ENCODE results near the gene CCR7. TPM values are rescaled to one million over a fixed set of nuclear protein-coding genes. Genes with fewer than 3 reads are reported as not detected.

CCR7 gene
- total and polyA plus RNA-seq, 2 of the 4 experiments (the other 2 are of a cell fraction), result 0.14 to 0.36 TPM

DNA sequence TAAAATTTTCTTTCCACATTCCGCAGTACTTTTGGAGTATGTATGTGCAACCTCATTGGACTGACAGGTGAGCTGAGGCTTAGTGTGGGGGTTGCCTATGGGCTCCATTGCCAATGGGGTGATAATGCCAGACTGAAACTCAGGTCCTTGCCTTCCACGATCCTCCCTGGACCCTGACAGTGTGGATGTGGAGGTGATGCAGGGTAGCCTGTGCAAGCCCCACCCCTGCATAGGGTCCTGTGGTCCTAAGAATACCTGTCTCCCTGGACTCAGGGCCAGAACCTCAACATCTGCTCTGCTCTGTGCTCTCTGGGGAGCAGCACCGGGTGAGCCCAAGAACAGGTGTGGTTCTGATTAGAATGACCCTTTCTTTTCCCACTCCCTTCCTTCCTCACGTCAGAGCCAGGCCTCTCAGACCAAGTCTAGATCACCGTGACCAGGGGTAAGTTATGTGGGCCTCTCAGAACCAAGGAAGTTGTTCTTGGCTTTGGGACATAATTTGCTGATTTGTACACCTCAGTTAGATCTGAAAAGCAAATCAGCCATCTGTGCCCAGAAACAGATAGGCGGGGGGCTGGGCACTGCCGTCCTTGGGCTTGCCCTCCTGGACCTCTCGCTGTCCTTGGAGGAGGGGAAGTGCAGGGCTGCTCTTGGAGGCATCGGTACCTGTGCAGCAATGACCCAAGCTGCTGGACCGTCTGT, 55.5 kb downstream of the CCR7 start:
- dilution Hi-C loops (cut with HindIII; ENCODE audit: low sequenced_read_pairs, unreplicated experiment) (no loop called here), in situ Hi-C loops (cut with MboI; ENCODE audit: low sequenced_read_pairs) (no loop called here), intact Hi-C loops (cut with micrococcal nuclease) (no loop called here)
- peak overlapping the region; percentile 47; the same call in 1 of the 2 replicates for H2AK5ac ChIP-seq (ENCODE audit: low read depth, low read length)
- peak overlapping the region; percentile 50 for H4K5ac ChIP-seq (ENCODE audit: low read depth, low read length)
- 0 out of 4 replicates have a peak, but pooled peaks cover 0 to 5% of the 10 kb centered on the region in 2 experiments for H3K79me1 ChIP-seq (ENCODE audit: low read depth in 1 of 2, low read length in 2 of 2)
- peak overlapping the region; percentile 26; the same call in 1 of the 2 replicates for H2BK20ac ChIP-seq (ENCODE audit: low read depth, low read length)
- no peak overlapping the region for H2AK9ac ChIP-seq (replicated peaks; ENCODE audit: low read depth, low read length, poor library complexity)
- no peak for DNase-seq
- H3K56ac ChIP-seq (ENCODE audit: extremely low read depth, insufficient read depth, low read length), result no peak overlapping the region
- H3K18ac ChIP-seq (ENCODE audit: low read depth, low read length), result peak overlapping the region; percentile 25; the same call in 1 of the 2 replicates
- peaks cover 21% of the 10 kb centered on the region for H3K4me1 ChIP-seq (ENCODE audit: control insufficient read depth, insufficient read depth, low read length)
- H3K9ac ChIP-seq (ENCODE audit: low read depth, low read length), result no peak overlapping the region
- ATAC-seq (ENCODE audit: low read depth), result no peak
- no peaks in the 10 kb centered on the region for H4K20me1 ChIP-seq (ENCODE audit: insufficient read depth, low read length)
- H3K27me3 ChIP-seq (ENCODE audit: control insufficient read depth, insufficient read depth, low read length), result no peaks in the 10 kb centered on the region
- 88% methylated on average over 5 of the region's 10 CpGs; no CpG with 5 or more reads in 1 of the 2 experiments for WGBS, 2 experiments (ENCODE audit: extremely low coverage in 2 of 2, insufficient read length in 1 of 2)
- H3K4me3 ChIP-seq (ENCODE audit: insufficient read depth, low read depth, low read length), result no peak overlapping the region
- H3K23ac ChIP-seq (ENCODE audit: low read depth, low read length), result no peak overlapping the region
- H3K14ac ChIP-seq (replicated peaks; ENCODE audit: low read depth, low read length), result no peak overlapping the region; the same call in 1 of the 2 replicates
- peak overlapping the region; percentile 62; the same call in 1 of the 2 replicates for H2BK120ac ChIP-seq (ENCODE audit: low read depth, low read length)
- peak overlapping the region; percentile 20 for H3K4ac ChIP-seq (ENCODE audit: low read depth, low read length)
- no peaks in the 10 kb centered on the region for H3K9me3 ChIP-seq (ENCODE audit: control insufficient read depth, insufficient read depth, low read length)
- H4K8ac ChIP-seq (ENCODE audit: low read depth in 2 of 2, low read length in 2 of 2), result peak overlapping the region in 1 of 2 experiments; percentile 4; a peak in 1 of 4 replicates
- H2BK15ac ChIP-seq (ENCODE audit: low read depth, low read length), result 0 out of 3 replicates have a peak overlapping the region, but pooled peaks have one; percentile 41
- ChIA-PET POLR2A (ENCODE audit: unreplicated experiment) (no interaction called here), CTCF (no interaction called here)
- no peak overlapping the region for H3K27ac ChIP-seq (ENCODE audit: insufficient read depth, low read length)
- TF ChIP-seq RFX5 (IDR thresholded peaks at IDR 0.05; ENCODE audit: low read depth, low read length) (no peak), CEBPB (IDR thresholded peaks at IDR 0.05; ENCODE audit: low read depth, low read length) (no peak), CHD1 (IDR thresholded peaks at IDR 0.05; ENCODE audit: low read depth, low read length) (no peak), RAD21 (IDR thresholded peaks at IDR 0.05; ENCODE audit: low read length) (no peak), MAZ (IDR thresholded peaks at IDR 0.05; ENCODE audit: borderline replicate concordance, low read depth, low read length) (no peak), MXI1 (IDR thresholded peaks at IDR 0.05; ENCODE audit: borderline replicate concordance, low read depth, low read length) (no peak), NFE2L2 (IDR thresholded peaks at IDR 0.05; ENCODE audit: low read depth, low read length) (no peak), SMC3 (IDR thresholded peaks at IDR 0.05; ENCODE audit: low read depth, low read length) (no peak), RCOR1 (IDR thresholded peaks at IDR 0.05; ENCODE audit: insufficient replicate concordance, low read length) (no peak), POLR2A (IDR thresholded peaks at IDR 0.05; ENCODE audit: low read depth, low read length) (no peak)
- TF ChIP-seq, protein P1, sequence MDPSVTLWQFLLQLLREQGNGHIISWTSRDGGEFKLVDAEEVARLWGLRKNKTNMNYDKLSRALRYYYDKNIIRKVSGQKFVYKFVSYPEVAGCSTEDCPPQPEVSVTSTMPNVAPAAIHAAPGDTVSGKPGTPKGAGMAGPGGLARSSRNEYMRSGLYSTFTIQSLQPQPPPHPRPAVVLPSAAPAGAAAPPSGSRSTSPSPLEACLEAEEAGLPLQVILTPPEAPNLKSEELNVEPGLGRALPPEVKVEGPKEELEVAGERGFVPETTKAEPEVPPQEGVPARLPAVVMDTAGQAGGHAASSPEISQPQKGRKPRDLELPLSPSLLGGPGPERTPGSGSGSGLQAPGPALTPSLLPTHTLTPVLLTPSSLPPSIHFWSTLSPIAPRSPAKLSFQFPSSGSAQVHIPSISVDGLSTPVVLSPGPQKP (IDR thresholded peaks at IDR 0.05; ENCODE audit: borderline replicate concordance, low read depth, low read length), result no peak
- TF ChIP-seq, protein P2, sequence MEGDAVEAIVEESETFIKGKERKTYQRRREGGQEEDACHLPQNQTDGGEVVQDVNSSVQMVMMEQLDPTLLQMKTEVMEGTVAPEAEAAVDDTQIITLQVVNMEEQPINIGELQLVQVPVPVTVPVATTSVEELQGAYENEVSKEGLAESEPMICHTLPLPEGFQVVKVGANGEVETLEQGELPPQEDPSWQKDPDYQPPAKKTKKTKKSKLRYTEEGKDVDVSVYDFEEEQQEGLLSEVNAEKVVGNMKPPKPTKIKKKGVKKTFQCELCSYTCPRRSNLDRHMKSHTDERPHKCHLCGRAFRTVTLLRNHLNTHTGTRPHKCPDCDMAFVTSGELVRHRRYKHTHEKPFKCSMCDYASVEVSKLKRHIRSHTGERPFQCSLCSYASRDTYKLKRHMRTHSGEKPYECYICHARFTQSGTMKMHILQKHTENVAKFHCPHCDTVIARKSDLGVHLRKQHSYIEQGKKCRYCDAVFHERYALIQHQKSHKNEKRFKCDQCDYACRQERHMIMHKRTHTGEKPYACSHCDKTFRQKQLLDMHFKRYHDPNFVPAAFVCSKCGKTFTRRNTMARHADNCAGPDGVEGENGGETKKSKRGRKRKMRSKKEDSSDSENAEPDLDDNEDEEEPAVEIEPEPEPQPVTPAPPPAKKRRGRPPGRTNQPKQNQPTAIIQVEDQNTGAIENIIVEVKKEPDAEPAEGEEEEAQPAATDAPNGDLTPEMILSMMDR (conservative IDR thresholded peaks at IDR 0.05; ENCODE audit: low read depth, low read length), result no peak
- TF ChIP-seq, protein P3, sequence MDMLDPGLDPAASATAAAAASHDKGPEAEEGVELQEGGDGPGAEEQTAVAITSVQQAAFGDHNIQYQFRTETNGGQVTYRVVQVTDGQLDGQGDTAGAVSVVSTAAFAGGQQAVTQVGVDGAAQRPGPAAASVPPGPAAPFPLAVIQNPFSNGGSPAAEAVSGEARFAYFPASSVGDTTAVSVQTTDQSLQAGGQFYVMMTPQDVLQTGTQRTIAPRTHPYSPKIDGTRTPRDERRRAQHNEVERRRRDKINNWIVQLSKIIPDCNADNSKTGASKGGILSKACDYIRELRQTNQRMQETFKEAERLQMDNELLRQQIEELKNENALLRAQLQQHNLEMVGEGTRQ (IDR thresholded peaks at IDR 0.05; ENCODE audit: low read depth, low read length), result no peak
- H3K9me1 ChIP-seq (ENCODE audit: insufficient read depth, low read length), result peaks cover 23% of the 10 kb centered on the region
- H2BK5ac ChIP-seq (ENCODE audit: low read depth, low read length, poor library complexity, severe bottlenecking), result no peak overlapping the region
- no TSS peak for BruUV-seq (replicated peaks)
- H2AFZ ChIP-seq (replicated peaks; ENCODE audit: low read length, poor library complexity), result no peak overlapping the region
- no peak overlapping the region for H3K4me2 ChIP-seq (ENCODE audit: low read depth, low read length)
- peak overlapping the region; percentile 44; the same call in 1 of the 2 replicates for H4K91ac ChIP-seq (ENCODE audit: insufficient read depth, low read depth, low read length)
- no peaks in the 10 kb centered on the region for H3K36me3 ChIP-seq (ENCODE audit: control insufficient read depth, insufficient read depth, low read length)

All from IMR-90 (cell line).